HepG2 (cell line): Measurements from ENCODE around the gene GRIK2. TPM values are rescaled to one million over a fixed set of nuclear protein-coding genes. Genes with fewer than 3 reads are reported as not detected.

Experiments
- EZH2 ChIP-seq: conservative IDR thresholded peaks from 2 replicates; pipeline ENCODE4 v1.6.1; 2012; ENCODE audit warnings: mild to moderate bottlenecking, low read depth, low read length, moderate library complexity
- PAF1 ChIP-seq: IDR thresholded peaks from 2 replicates; pipeline ENCODE4 v1.6.1; 2016; ENCODE audit warnings: missing genetic modification reagents, missing compliant biosample characterization
- SMAD1 ChIP-seq: sonication (generic); formaldehyde crosslinking; IDR thresholded peaks from 2 replicates; pipeline ENCODE4 v1.4.0; 2020; ENCODE audit warnings: missing genetic modification reagents, low read depth, mild to moderate bottlenecking, borderline replicate concordance
- ZNF484 ChIP-seq: sonication (generic); formaldehyde crosslinking; IDR thresholded peaks from 2 replicates; pipeline ENCODE4 v1.5.1; 2020; ENCODE audit warnings: mild to moderate bottlenecking, low read depth, missing genetic modification reagents, borderline replicate concordance
- polyA plus RNA-seq, 8 experiments: library from polyadenylated mRNA; depleted of rRNA in 3 of 8; stranded (reverse) in 7 of 8; unstranded in 1 of 8; fragments of >200 nt; fragmentation: Illumina TruSeq in 4 of 8; extraction: Trizol in 4 of 8; gene quantifications; 2 replicates each; pipeline versions ENCODE4 v1.2.1 to v1.2.3, GENCODE V29; 2011 to 2016; ENCODE audit warnings: low read depth in 4 of 8, missing spikeins in 1 of 8, mixed read lengths in 1 of 8; ENCODE audit not compliant: insufficient read depth in 1 of 8
- total RNA-seq, 5 experiments: library from RNA; depleted of rRNA; stranded (reverse); fragments of >200 nt; fragmentation: Illumina TruSeq; extraction: Trizol; gene quantifications; 2 replicates each; pipeline ENCODE4 v1.2.3, GENCODE V29; 2016; ENCODE audit warnings: low read depth in 1 of 5
- TF ChIP-seq, protein P1 (sequence below): sonication (generic); formaldehyde crosslinking; IDR thresholded peaks from one replicate; pipeline ENCODE4 v1.5.1; 2020; ENCODE audit warnings: mild to moderate bottlenecking, missing genetic modification reagents; ENCODE audit errors: not compliant biosample characterization
- TF ChIP-seq, protein P2 (sequence below): sonication (generic); formaldehyde crosslinking; IDR thresholded peaks from 2 replicates; pipeline ENCODE4 v1.4.0; 2020; ENCODE audit warnings: mild to moderate bottlenecking, missing genetic modification reagents
- TF ChIP-seq, protein P3 (sequence below): conservative IDR thresholded peaks from 2 replicates; pipeline ENCODE4 v1.6.1; 2018; ENCODE audit warnings: missing genetic modification reagents

The GRIK2 gene
- total and polyA plus RNA-seq, 2 of the 13 experiments (the other 11 are each of a cell fraction or from before 2014, with no cell fraction given): not detected

DNA sequence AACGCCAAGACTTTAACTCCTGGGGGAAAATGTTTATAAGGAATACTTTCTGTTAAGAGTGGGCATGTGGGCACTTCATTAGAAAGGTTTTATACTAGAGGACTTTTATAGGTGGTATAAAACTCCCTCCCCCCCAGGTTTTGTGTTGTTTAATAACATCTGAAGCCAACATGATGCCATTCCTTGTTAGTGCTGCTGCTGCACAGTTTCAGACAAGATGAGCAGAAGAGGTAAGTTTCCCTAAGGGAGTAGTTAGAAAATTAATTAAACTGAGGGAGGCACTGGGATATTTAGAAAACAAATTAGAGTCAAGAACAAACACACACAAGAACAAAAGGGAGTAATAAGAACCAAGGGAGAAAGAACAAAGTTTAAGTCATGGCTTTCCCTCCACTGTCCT lies 362.4 kb downstream of the GRIK2 start (continued):
- TF ChIP-seq, protein P1, sequence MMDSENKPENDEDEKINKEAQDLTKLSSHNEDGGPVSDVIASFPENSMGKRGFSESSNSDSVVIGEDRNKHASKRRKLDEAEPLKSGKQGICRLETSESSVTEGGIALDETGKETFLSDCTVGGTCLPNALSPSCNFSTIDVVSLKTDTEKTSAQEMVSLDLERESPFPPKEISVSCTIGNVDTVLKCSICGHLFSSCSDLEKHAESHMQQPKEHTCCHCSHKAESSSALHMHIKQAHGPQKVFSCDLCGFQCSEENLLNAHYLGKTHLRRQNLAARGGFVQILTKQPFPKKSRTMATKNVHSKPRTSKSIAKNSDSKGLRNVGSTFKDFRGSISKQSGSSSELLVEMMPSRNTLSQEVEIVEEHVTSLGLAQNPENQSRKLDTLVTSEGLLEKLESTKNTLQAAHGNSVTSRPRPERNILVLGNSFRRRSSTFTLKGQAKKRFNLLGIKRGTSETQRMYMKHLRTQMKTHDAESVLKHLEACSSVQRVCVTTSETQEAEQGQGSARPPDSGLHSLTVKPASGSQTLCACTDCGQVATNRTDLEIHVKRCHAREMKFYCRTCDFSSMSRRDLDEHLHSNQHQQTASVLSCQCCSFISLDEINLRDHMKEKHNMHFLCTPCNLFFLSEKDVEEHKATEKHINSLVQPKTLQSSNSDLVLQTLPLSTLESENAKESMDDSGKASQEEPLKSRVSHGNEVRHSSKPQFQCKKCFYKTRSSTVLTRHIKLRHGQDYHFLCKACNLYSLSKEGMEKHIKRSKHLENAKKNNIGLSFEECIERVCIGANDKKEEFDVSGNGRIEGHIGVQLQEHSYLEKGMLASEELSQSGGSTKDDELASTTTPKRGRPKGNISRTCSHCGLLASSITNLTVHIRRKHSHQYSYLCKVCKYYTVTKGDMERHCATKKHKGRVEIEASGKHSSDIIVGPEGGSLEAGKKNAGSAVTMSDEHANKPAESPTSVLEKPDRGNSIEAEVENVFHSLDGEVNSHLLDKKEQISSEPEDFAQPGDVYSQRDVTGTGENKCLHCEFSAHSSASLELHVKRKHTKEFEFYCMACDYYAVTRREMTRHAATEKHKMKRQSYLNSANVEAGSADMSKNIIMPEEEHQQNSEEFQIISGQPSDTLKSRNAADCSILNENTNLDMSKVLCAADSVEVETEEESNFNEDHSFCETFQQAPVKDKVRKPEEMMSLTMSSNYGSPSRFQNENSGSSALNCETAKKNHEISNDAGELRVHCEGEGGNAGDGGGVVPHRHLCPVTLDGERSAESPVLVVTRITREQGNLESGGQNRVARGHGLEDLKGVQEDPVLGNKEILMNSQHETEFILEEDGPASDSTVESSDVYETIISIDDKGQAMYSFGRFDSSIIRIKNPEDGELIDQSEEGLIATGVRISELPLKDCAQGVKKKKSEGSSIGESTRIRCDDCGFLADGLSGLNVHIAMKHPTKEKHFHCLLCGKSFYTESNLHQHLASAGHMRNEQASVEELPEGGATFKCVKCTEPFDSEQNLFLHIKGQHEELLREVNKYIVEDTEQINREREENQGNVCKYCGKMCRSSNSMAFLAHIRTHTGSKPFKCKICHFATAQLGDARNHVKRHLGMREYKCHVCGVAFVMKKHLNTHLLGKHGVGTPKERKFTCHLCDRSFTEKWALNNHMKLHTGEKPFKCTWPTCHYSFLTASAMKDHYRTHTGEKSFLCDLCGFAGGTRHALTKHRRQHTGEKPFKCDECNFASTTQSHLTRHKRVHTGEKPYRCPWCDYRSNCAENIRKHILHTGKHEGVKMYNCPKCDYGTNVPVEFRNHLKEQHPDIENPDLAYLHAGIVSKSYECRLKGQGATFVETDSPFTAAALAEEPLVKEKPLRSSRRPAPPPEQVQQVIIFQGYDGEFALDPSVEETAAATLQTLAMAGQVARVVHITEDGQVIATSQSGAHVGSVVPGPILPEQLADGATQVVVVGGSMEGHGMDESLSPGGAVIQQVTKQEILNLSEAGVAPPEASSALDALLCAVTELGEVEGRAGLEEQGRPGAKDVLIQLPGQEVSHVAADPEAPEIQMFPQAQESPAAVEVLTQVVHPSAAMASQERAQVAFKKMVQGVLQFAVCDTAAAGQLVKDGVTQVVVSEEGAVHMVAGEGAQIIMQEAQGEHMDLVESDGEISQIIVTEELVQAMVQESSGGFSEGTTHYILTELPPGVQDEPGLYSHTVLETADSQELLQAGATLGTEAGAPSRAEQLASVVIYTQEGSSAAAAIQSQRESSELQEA (CRISPR knock-in tag): no peak
- TF ChIP-seq PAF1 (CRISPR knock-in tag): no peak
- TF ChIP-seq, protein P2, sequence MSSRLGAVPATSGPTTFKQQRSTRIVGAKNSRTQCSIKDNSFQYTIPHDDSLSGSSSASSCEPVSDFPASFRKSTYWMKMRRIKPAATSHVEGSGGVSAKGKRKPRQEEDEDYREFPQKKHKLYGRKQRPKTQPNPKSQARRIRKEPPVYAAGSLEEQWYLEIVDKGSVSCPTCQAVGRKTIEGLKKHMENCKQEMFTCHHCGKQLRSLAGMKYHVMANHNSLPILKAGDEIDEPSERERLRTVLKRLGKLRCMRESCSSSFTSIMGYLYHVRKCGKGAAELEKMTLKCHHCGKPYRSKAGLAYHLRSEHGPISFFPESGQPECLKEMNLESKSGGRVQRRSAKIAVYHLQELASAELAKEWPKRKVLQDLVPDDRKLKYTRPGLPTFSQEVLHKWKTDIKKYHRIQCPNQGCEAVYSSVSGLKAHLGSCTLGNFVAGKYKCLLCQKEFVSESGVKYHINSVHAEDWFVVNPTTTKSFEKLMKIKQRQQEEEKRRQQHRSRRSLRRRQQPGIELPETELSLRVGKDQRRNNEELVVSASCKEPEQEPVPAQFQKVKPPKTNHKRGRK (CRISPR knock-in tag): no peak
- no peak for TF ChIP-seq EZH2
- TF ChIP-seq, protein P3, sequence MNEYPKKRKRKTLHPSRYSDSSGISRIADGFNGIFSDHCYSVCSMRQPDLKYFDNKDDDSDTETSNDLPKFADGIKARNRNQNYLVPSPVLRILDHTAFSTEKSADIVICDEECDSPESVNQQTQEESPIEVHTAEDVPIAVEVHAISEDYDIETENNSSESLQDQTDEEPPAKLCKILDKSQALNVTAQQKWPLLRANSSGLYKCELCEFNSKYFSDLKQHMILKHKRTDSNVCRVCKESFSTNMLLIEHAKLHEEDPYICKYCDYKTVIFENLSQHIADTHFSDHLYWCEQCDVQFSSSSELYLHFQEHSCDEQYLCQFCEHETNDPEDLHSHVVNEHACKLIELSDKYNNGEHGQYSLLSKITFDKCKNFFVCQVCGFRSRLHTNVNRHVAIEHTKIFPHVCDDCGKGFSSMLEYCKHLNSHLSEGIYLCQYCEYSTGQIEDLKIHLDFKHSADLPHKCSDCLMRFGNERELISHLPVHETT: no peak
- no peak for TF ChIP-seq SMAD1 (CRISPR knock-in tag)
- no peak for TF ChIP-seq ZNF484 (CRISPR knock-in tag)
